GM23338 (cell line): ENCODE results near the gene RNF217.

Experiments used
- CREB1 ChIP-seq: fragments of 250-450 bp; sonication (Bioruptor Pico); IDR thresholded peaks from 2 replicates; pipeline ENCODE4 v1.5.0; 2020; ENCODE audit warnings: low read depth, mild to moderate bottlenecking, moderate library complexity
- CTCF ChIP-seq, 2 experiments: fragments of 200-600 bp in 1 of 2; sonication (generic) in 1 of 2; conservative IDR thresholded peaks; 2 replicates each; pipeline versions ENCODE4 v1.5.1 to v1.6.1; 2016 to 2017; ENCODE audit warnings: antibody characterized with exemption in 2 of 2, low read depth in 2 of 2, mild to moderate bottlenecking in 2 of 2, moderate library complexity in 1 of 2
- EZH2 ChIP-seq: fragments of 200-600 bp; sonication (generic); IDR thresholded peaks from one replicate; pipeline ENCODE4 v1.8.0; 2017; ENCODE audit warnings: antibody characterized with exemption, mild to moderate bottlenecking, low read depth; ENCODE audit not compliant: unreplicated experiment
- EZH2phosphoT487 ChIP-seq: fragments of 200-600 bp; sonication (generic); IDR thresholded peaks from one replicate; pipeline ENCODE4 v1.8.1; 2018; ENCODE audit warnings: antibody characterized with exemption; ENCODE audit not compliant: unreplicated experiment
- JUNB ChIP-seq: IDR thresholded peaks from one replicate; pipeline ENCODE4 v1.6.1; 2016; ENCODE audit warnings: antibody characterized with exemption; ENCODE audit not compliant: unreplicated experiment
- POLR2AphosphoS5 ChIP-seq: IDR thresholded peaks from 2 replicates; pipeline ENCODE4 v1.6.1; 2016; ENCODE audit warnings: antibody characterized with exemption, low read depth
- REST ChIP-seq: IDR thresholded peaks from one replicate; pipeline ENCODE4 v1.6.1; 2018; ENCODE audit warnings: antibody characterized with exemption; ENCODE audit not compliant: unreplicated experiment
- STAT1 ChIP-seq: IDR thresholded peaks from one replicate; pipeline ENCODE4 v1.6.1; 2016; ENCODE audit warnings: antibody characterized with exemption; ENCODE audit not compliant: unreplicated experiment
- ZNF114 ChIP-seq: fragments of 250-450 bp; sonication (Bioruptor Pico); IDR thresholded peaks from 2 replicates; pipeline ENCODE4 v1.5.0; 2020; ENCODE audit warnings: mild to moderate bottlenecking, moderate library complexity

- TF ChIP-seq CTCF (conservative IDR thresholded peaks at IDR 0.05; ENCODE audit: low read depth in 2 of 2) (no peak), CREB1 (CRISPR knock-in tag) (no peak), POLR2AphosphoS5 (no peak), EZH2 (no peak), REST (no peak), EZH2phosphoT487 (no peak), JUNB (no peak), ZNF114 (no peak), STAT1 (no peak)
These were observed 1.9 kb downstream of the RNF217 start for GRCh38 chr6:124963831-124964763.
